Caki2 (cell line): Measurements from ENCODE around the gene P3H2. TPM values are rescaled to one million over a fixed set of nuclear protein-coding genes. Genes with fewer than 3 reads are reported as not detected.
"Not testable (repeated sequence)": the region's sequence is repeated elsewhere in the genome, so short reads cannot be mapped to it uniquely, and the experiment has no call there.

ENCODE experiments used
- DNase-seq: peaks from one replicate; pipeline ENCODE4 v3.0.0-alpha.2; 2015; ENCODE audit warnings: low read depth
- in situ Hi-C: cut with HindIII; loops from 2 replicates; pipeline ENCODE4 v1.10.0; 2016; ENCODE audit warnings: low sequenced_read_pairs, low pct_unique_long_range_greater_than_20kb, mixed read lengths
- total RNA-seq: library from RNA; depleted of rRNA; stranded (reverse); fragments of >200 nt; shearing (Covaris generic); gene quantifications from 2 replicates; pipeline ENCODE4 v1.2.3, GENCODE V29; 2014; ENCODE audit warnings: low replicate concordance

The P3H2 gene
- total RNA-seq, 1 experiment from 2014 or later, result 185 TPM

- in situ Hi-C loops, result not testable (repeated sequence)
- peak; percentile 38 for DNase-seq
Observed at GRCh38 chr3:190071921-190072320, 48.8 kb downstream of the P3H2 start.

- in situ Hi-C loops, result no loop called here
- peak; percentile 80 for DNase-seq
Observed at GRCh38 chr3:190070622-190071347, 49.9 kb downstream of the P3H2 start.

GRCh38 chr3:190065204-190065603, 55.5 kb downstream of the P3H2 start:
- peak; percentile 50 for DNase-seq
- in situ Hi-C loops, result no loop called here

- in situ Hi-C loops, result no loop called here
- DNase-seq, result no peak
Observed at GRCh38 chr3:190064659-190065058, 56.0 kb downstream of the P3H2 start.

- DNase-seq, result peak; percentile 87
- in situ Hi-C loops, result no loop called here
Observed at GRCh38 chr3:190064112-190064511, 56.6 kb downstream of the P3H2 start.

- in situ Hi-C loops, result no loop called here
- DNase-seq, result no peak
Observed at GRCh38 chr3:190063490-190063889, 57.2 kb downstream of the P3H2 start.

- in situ Hi-C loops, result no loop called here
- no peak for DNase-seq
Observed at GRCh38 chr3:190060192-190060775, 60.4 kb downstream of the P3H2 start.

GRCh38 chr3:190059242-190059590, 61.5 kb downstream of the P3H2 start:
- in situ Hi-C loops, result no loop called here
- DNase-seq, result no peak

GRCh38 chr3:190058521-190059241, 62.0 kb downstream of the P3H2 start:
- peak; percentile 33 for DNase-seq
- in situ Hi-C loops, result no loop called here

- in situ Hi-C loops, result no loop called here
- no peak for DNase-seq
Observed at GRCh38 chr3:190056742-190057141, 64.0 kb downstream of the P3H2 start.

- no peak for DNase-seq
- in situ Hi-C loops, result no loop called here
Observed at GRCh38 chr3:190055773-190056172, 64.9 kb downstream of the P3H2 start.

GRCh38 chr3:190053919-190054672, 66.6 kb downstream of the P3H2 start:
- peak; percentile 90 for DNase-seq
- in situ Hi-C loops, result no loop called here

GRCh38 chr3:190051641-190052040, 69.1 kb downstream of the P3H2 start:
- no peak for DNase-seq
- in situ Hi-C loops, result no loop called here

- DNase-seq, result peak; percentile 37
- in situ Hi-C loops, result no loop called here
Observed at GRCh38 chr3:190048932-190049441, 71.7 kb downstream of the P3H2 start.

- no peak for DNase-seq
- in situ Hi-C loops, result no loop called here
Observed at GRCh38 chr3:190044974-190045373, 75.7 kb downstream of the P3H2 start.

GRCh38 chr3:190044142-190044541, 76.6 kb downstream of the P3H2 start:
- DNase-seq, result peak; percentile 32
- in situ Hi-C loops, result no loop called here

GRCh38 chr3:190043741-190044140, 77.0 kb downstream of the P3H2 start:
- no peak for DNase-seq
- in situ Hi-C loops, result no loop called here

- in situ Hi-C loops, result no loop called here
- no peak for DNase-seq
Observed at GRCh38 chr3:190042558-190042957, 78.1 kb downstream of the P3H2 start.
